ENCODE data around the gene EHMT1. TPM values are rescaled to one million over a fixed set of nuclear protein-coding genes. Genes with fewer than 3 reads are reported as not detected.
A peak's percentile ranks its signal among the peaks of the same experiment; 100 is the strongest.
"Not testable (repeated sequence)": the region's sequence is repeated elsewhere in the genome, so short reads cannot be mapped to it uniquely, and the experiment has no call there.

EHMT1 gene
- total RNA-seq, 2 experiments from 2014 or later: 87.1 to 91.4 TPM

- Mint-ChIP-seq H3K27me3 (no peaks in the 10 kb centered on the region), H3K36me3 (ENCODE audit: low read depth) (peaks cover 83% of the 10 kb centered on the region), H3K4me1 (peaks cover 2% of the 10 kb centered on the region), H3K27ac (no peak overlapping the region), H3K4me3 (no peak overlapping the region), H3K9me3 (peaks cover 29% of the 10 kb centered on the region)
- CTCF ChIA-PET: no interaction called here
- POLR2A ChIA-PET: no interaction called here
- no peak for DNase-seq
Measured at GRCh38 chr9:137731947-137732813, 113.4 kb downstream of the EHMT1 start.

- Mint-ChIP-seq H3K36me3 (ENCODE audit: low read depth) (peaks cover 78% of the 10 kb centered on the region), H3K4me1 (peaks cover 2% of the 10 kb centered on the region), H3K9me3 (peaks cover 29% of the 10 kb centered on the region), H3K27me3 (no peaks in the 10 kb centered on the region), H3K4me3 (no peak overlapping the region), H3K27ac (no peak overlapping the region)
- POLR2A ChIA-PET: interaction anchor here (1.1 kb wide), 1 partner anchor 96 kb away, joined by 3 read pairs; no protein-coding TSS in a partner anchor
- CTCF ChIA-PET: no interaction called here
- no peak for DNase-seq
Measured at GRCh38 chr9:137733429-137733828, 114.6 kb downstream of the EHMT1 start.

- POLR2A ChIA-PET: interaction anchor here (1.1 to 1.2 kb wide), 2 partner anchors 43 to 97 kb away, joined by 3 read pairs; no protein-coding TSS in a partner anchor
- CTCF ChIA-PET: no interaction called here
- Mint-ChIP-seq H3K4me3 (no peak overlapping the region), H3K27me3 (no peaks in the 10 kb centered on the region), H3K36me3 (ENCODE audit: low read depth) (peaks cover 71% of the 10 kb centered on the region), H3K4me1 (peaks cover 2% of the 10 kb centered on the region), H3K27ac (no peak overlapping the region), H3K9me3 (peaks cover 29% of the 10 kb centered on the region)
- no peak for DNase-seq
Measured at GRCh38 chr9:137734181-137734580, 115.4 kb downstream of the EHMT1 start.

- H3K4me1 Mint-ChIP-seq, H3K27ac Mint-ChIP-seq, DNase-seq, CTCF ChIA-PET, H3K27me3 Mint-ChIP-seq, H3K4me3 Mint-ChIP-seq: not testable (repeated sequence)
- Mint-ChIP-seq H3K9me3 (peaks cover 13% of the 10 kb centered on the region), H3K36me3 (ENCODE audit: low read depth) (peaks cover 35% of the 10 kb centered on the region)
- POLR2A ChIA-PET: interaction anchor here (1.0 kb wide), 1 partner anchor 11 kb away, joined by 3 read pairs; no protein-coding TSS in a partner anchor
Measured at GRCh38 chr9:137738182-137738696, 119.4 kb downstream of the EHMT1 start.

- Mint-ChIP-seq H3K27ac (no peak overlapping the region), H3K9me3 (peaks cover 9% of the 10 kb centered on the region), H3K36me3 (ENCODE audit: low read depth) (peaks cover 35% of the 10 kb centered on the region), H3K27me3 (no peaks in the 10 kb centered on the region), H3K4me3 (no peak overlapping the region), H3K4me1 (peaks cover 2% of the 10 kb centered on the region)
- ChIA-PET POLR2A (no interaction called here), CTCF (no interaction called here)
- no peak for DNase-seq
Measured at GRCh38 chr9:137738703-137739102, 119.9 kb downstream of the EHMT1 start.

GRCh38 chr9:137739371-137740309 lies 120.8 kb downstream of the EHMT1 start:
- Mint-ChIP-seq H3K36me3 (ENCODE audit: low read depth) (peaks cover 33% of the 10 kb centered on the region), H3K27ac (no peak overlapping the region), H3K27me3 (no peaks in the 10 kb centered on the region), H3K9me3 (no peaks in the 10 kb centered on the region), H3K4me1 (peaks cover under 1% of the 10 kb centered on the region), H3K4me3 (no peak overlapping the region)
- CTCF ChIA-PET: no interaction called here
- POLR2A ChIA-PET: no interaction called here
- DNase-seq: no peak

GRCh38 chr9:137740312-137740711 lies 121.5 kb downstream of the EHMT1 start:
- Mint-ChIP-seq H3K9me3 (no peaks in the 10 kb centered on the region), H3K4me3 (no peak overlapping the region), H3K27me3 (no peaks in the 10 kb centered on the region), H3K36me3 (ENCODE audit: low read depth) (peaks cover 31% of the 10 kb centered on the region), H3K27ac (no peak overlapping the region), H3K4me1 (peaks cover 6% of the 10 kb centered on the region)
- POLR2A ChIA-PET: no interaction called here
- CTCF ChIA-PET: no interaction called here
- DNase-seq: no peak

GRCh38 chr9:137741330-137741729 lies 122.5 kb downstream of the EHMT1 start:
- POLR2A ChIA-PET: no interaction called here

GRCh38 chr9:137742698-137743097 lies 123.9 kb downstream of the EHMT1 start:
- H3K36me3 Mint-ChIP-seq (ENCODE audit: low read depth): peaks cover 41% of the 10 kb centered on the region
- H3K9me3 Mint-ChIP-seq: no peaks in the 10 kb centered on the region
- no peak overlapping the region for H3K27ac Mint-ChIP-seq
- CTCF ChIA-PET: no interaction called here
- POLR2A ChIA-PET: no interaction called here
- H3K4me1 Mint-ChIP-seq: peaks cover 18% of the 10 kb centered on the region
- no peak overlapping the region for H3K4me3 Mint-ChIP-seq
- DNase-seq: no peak
- H3K27me3 Mint-ChIP-seq: no peaks in the 10 kb centered on the region

More at GRCh38 chr9:137741330-137741729, 122.5 kb downstream of the EHMT1 start:
- no peak overlapping the region for H3K4me3 Mint-ChIP-seq
- H3K27ac Mint-ChIP-seq: no peak overlapping the region
- CTCF ChIA-PET: no interaction called here
- H3K27me3 Mint-ChIP-seq: no peaks in the 10 kb centered on the region
- H3K9me3 Mint-ChIP-seq: no peaks in the 10 kb centered on the region
- H3K36me3 Mint-ChIP-seq (ENCODE audit: low read depth): peaks cover 34% of the 10 kb centered on the region
- no peak for DNase-seq
- peaks cover 16% of the 10 kb centered on the region for H3K4me1 Mint-ChIP-seq

GRCh38 chr9:137743695-137744094 lies 124.9 kb downstream of the EHMT1 start:
- POLR2A ChIA-PET: no interaction called here
- no peaks in the 10 kb centered on the region for H3K9me3 Mint-ChIP-seq
- CTCF ChIA-PET: no interaction called here
- H3K27ac Mint-ChIP-seq: no peak overlapping the region
- H3K4me1 Mint-ChIP-seq: peaks cover 18% of the 10 kb centered on the region
- H3K27me3 Mint-ChIP-seq: no peaks in the 10 kb centered on the region
- no peak overlapping the region for H3K4me3 Mint-ChIP-seq
- DNase-seq: no peak
- H3K36me3 Mint-ChIP-seq (ENCODE audit: low read depth): peaks cover 43% of the 10 kb centered on the region

- H3K36me3 Mint-ChIP-seq (ENCODE audit: low read depth): peaks cover 44% of the 10 kb centered on the region
- ChIA-PET CTCF (no interaction called here), POLR2A (no interaction called here)
- H3K27me3 Mint-ChIP-seq: no peaks in the 10 kb centered on the region
- H3K27ac Mint-ChIP-seq: no peak overlapping the region
- DNase-seq: no peak
- H3K4me3 Mint-ChIP-seq: no peak overlapping the region
- peaks cover 18% of the 10 kb centered on the region for H3K4me1 Mint-ChIP-seq
- H3K9me3 Mint-ChIP-seq: no peaks in the 10 kb centered on the region
Measured at GRCh38 chr9:137744632-137745183, 125.9 kb downstream of the EHMT1 start.

GRCh38 chr9:137745541-137745991 lies 126.8 kb downstream of the EHMT1 start:
- H3K9me3 Mint-ChIP-seq: no peaks in the 10 kb centered on the region
- H3K27me3 Mint-ChIP-seq: no peaks in the 10 kb centered on the region
- DNase-seq: peak; percentile 34
- H3K4me3 Mint-ChIP-seq: no peak overlapping the region
- H3K27ac Mint-ChIP-seq: peak overlapping the region; percentile 37
- peaks cover 48% of the 10 kb centered on the region for H3K36me3 Mint-ChIP-seq (ENCODE audit: low read depth)
- ChIA-PET POLR2A (no interaction called here), CTCF (no interaction called here)
- peaks cover 18% of the 10 kb centered on the region for H3K4me1 Mint-ChIP-seq

GRCh38 chr9:137748311-137748710 lies 129.5 kb downstream of the EHMT1 start:
- peaks cover 18% of the 10 kb centered on the region for H3K4me1 Mint-ChIP-seq
- H3K36me3 Mint-ChIP-seq (ENCODE audit: low read depth): peaks cover 71% of the 10 kb centered on the region
- H3K27ac Mint-ChIP-seq: no peak overlapping the region
- no peaks in the 10 kb centered on the region for H3K9me3 Mint-ChIP-seq
- ChIA-PET POLR2A (no interaction called here), CTCF (no interaction called here)
- H3K27me3 Mint-ChIP-seq: no peaks in the 10 kb centered on the region
- H3K4me3 Mint-ChIP-seq: no peak overlapping the region
- no peak for DNase-seq

Data from activated CD4-positive, alpha-beta memory T cell treated with anti-CD3 and anti-CD28 coated beads, Interleukin-2, amount 10 ng/mL, durations not matched to agents 7 days and 5 days (primary cell).